ENCODE data around the gene PAIP2B.

Gene PAIP2B

GRCh38 chr2:71208756-71209155, 18.1 kb downstream of the PAIP2B start:
- no peak for ATAC-seq
- TF ChIP-seq ZFP30 (CRISPR knock-in tag; IDR thresholded peaks at IDR 0.05): no peak
- TF ChIP-seq RARB (CRISPR knock-in tag; IDR thresholded peaks at IDR 0.05): no peak
- no peak for TF ChIP-seq ZNF8 (CRISPR knock-in tag; IDR thresholded peaks at IDR 0.05)
- TF ChIP-seq TCF4 (CRISPR knock-in tag; IDR thresholded peaks at IDR 0.05; ENCODE audit: borderline replicate concordance): no peak
- TF ChIP-seq OSR1 (CRISPR knock-in tag; IDR thresholded peaks at IDR 0.05): no peak
- TF ChIP-seq BACH2 (CRISPR knock-in tag; IDR thresholded peaks at IDR 0.05; ENCODE audit: borderline replicate concordance): no peak
- no peak for TF ChIP-seq ARNTL (CRISPR knock-in tag; IDR thresholded peaks at IDR 0.05; ENCODE audit: borderline replicate concordance, low read depth)
- TF ChIP-seq ZNF565 (CRISPR knock-in tag; conservative IDR thresholded peaks at IDR 0.05; ENCODE audit: low read depth): no peak
- TF ChIP-seq ZNF70 (CRISPR knock-in tag; IDR thresholded peaks at IDR 0.05): no peak
- TF ChIP-seq, protein P1, sequence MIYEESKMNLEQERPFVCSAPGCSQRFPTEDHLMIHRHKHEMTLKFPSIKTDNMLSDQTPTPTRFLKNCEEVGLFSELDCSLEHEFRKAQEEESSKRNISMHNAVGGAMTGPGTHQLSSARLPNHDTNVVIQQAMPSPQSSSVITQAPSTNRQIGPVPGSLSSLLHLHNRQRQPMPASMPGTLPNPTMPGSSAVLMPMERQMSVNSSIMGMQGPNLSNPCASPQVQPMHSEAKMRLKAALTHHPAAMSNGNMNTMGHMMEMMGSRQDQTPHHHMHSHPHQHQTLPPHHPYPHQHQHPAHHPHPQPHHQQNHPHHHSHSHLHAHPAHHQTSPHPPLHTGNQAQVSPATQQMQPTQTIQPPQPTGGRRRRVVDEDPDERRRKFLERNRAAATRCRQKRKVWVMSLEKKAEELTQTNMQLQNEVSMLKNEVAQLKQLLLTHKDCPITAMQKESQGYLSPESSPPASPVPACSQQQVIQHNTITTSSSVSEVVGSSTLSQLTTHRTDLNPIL (CRISPR knock-in tag; IDR thresholded peaks at IDR 0.05; ENCODE audit: low read depth): no peak
- TF ChIP-seq ZC3H10 (CRISPR knock-in tag; IDR thresholded peaks at IDR 0.05): no peak
- TF ChIP-seq TSHZ2 (CRISPR knock-in tag; IDR thresholded peaks at IDR 0.05): no peak
- TF ChIP-seq, protein P2, sequence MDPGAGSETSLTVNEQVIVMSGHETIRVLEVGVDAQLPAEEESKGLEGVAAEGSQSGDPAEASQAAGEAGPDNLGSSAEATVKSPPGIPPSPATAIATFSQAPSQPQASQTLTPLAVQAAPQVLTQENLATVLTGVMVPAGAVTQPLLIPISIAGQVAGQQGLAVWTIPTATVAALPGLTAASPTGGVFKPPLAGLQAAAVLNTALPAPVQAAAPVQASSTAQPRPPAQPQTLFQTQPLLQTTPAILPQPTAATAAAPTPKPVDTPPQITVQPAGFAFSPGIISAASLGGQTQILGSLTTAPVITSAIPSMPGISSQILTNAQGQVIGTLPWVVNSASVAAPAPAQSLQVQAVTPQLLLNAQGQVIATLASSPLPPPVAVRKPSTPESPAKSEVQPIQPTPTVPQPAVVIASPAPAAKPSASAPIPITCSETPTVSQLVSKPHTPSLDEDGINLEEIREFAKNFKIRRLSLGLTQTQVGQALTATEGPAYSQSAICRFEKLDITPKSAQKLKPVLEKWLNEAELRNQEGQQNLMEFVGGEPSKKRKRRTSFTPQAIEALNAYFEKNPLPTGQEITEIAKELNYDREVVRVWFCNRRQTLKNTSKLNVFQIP (CRISPR knock-in tag; IDR thresholded peaks at IDR 0.05; ENCODE audit: borderline replicate concordance, low read depth): no peak
- no peak for TF ChIP-seq CSRNP3 (CRISPR knock-in tag; IDR thresholded peaks at IDR 0.05)
- TF ChIP-seq, protein P3, sequence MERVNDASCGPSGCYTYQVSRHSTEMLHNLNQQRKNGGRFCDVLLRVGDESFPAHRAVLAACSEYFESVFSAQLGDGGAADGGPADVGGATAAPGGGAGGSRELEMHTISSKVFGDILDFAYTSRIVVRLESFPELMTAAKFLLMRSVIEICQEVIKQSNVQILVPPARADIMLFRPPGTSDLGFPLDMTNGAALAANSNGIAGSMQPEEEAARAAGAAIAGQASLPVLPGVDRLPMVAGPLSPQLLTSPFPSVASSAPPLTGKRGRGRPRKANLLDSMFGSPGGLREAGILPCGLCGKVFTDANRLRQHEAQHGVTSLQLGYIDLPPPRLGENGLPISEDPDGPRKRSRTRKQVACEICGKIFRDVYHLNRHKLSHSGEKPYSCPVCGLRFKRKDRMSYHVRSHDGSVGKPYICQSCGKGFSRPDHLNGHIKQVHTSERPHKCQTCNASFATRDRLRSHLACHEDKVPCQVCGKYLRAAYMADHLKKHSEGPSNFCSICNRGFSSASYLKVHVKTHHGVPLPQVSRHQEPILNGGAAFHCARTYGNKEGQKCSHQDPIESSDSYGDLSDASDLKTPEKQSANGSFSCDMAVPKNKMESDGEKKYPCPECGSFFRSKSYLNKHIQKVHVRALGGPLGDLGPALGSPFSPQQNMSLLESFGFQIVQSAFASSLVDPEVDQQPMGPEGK (CRISPR knock-in tag; IDR thresholded peaks at IDR 0.05; ENCODE audit: borderline replicate concordance): no peak
- TF ChIP-seq PPARA (CRISPR knock-in tag; IDR thresholded peaks at IDR 0.05; ENCODE audit: borderline replicate concordance): no peak
- TF ChIP-seq ISL1 (CRISPR knock-in tag; IDR thresholded peaks at IDR 0.05): no peak
- no peak for TF ChIP-seq TOX (CRISPR knock-in tag; IDR thresholded peaks at IDR 0.05; ENCODE audit: borderline replicate concordance)
- TF ChIP-seq SNAI2 (CRISPR knock-in tag; IDR thresholded peaks at IDR 0.05): no peak
- TF ChIP-seq ZFP3 (CRISPR knock-in tag; IDR thresholded peaks at IDR 0.05): no peak

DNA sequence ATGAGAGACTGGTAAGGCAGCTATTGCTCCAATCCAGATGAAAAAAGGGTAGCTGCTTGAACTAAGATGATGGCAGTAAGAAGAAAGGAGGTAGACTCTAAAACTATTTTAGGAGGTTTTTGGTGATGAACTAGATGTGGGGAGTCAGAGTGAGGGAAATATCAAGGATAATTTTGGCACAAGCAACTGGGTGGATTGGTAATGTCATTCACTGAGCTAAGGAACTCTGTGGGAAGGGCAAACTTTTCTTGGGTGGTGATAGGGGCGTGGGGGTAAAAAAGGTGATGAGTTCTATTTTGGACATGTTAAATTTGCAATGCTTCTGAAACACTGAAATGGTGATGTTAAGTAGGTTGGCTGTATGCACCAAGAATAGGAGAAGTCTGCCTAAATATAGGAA, 19.3 kb downstream of the PAIP2B start:
- no peak for ATAC-seq
- TF ChIP-seq CSDC2 (CRISPR knock-in tag; IDR thresholded peaks at IDR 0.05): no peak
- TF ChIP-seq CSRNP3 (CRISPR knock-in tag; IDR thresholded peaks at IDR 0.05): no peak
- TF ChIP-seq, protein P3 (CRISPR knock-in tag; IDR thresholded peaks at IDR 0.05; ENCODE audit: borderline replicate concordance): no peak
- no peak for TF ChIP-seq ZNF565 (CRISPR knock-in tag; conservative IDR thresholded peaks at IDR 0.05; ENCODE audit: low read depth)
- no peak for TF ChIP-seq ZNF70 (CRISPR knock-in tag; IDR thresholded peaks at IDR 0.05)
- no peak for TF ChIP-seq ISL1 (CRISPR knock-in tag; IDR thresholded peaks at IDR 0.05)
- TF ChIP-seq OSR1 (CRISPR knock-in tag; IDR thresholded peaks at IDR 0.05): no peak
- no peak for TF ChIP-seq GLIS3 (CRISPR knock-in tag; IDR thresholded peaks at IDR 0.05)
- no peak for TF ChIP-seq ZFP3 (CRISPR knock-in tag; IDR thresholded peaks at IDR 0.05)
- TF ChIP-seq TCF4 (CRISPR knock-in tag; IDR thresholded peaks at IDR 0.05; ENCODE audit: borderline replicate concordance): no peak
- TF ChIP-seq, protein P2 (CRISPR knock-in tag; IDR thresholded peaks at IDR 0.05; ENCODE audit: borderline replicate concordance, low read depth): no peak
- no peak for TF ChIP-seq ESRRG (CRISPR knock-in tag; IDR thresholded peaks at IDR 0.05)
- TF ChIP-seq ZC3H10 (CRISPR knock-in tag; IDR thresholded peaks at IDR 0.05): no peak
- TF ChIP-seq SNAI2 (CRISPR knock-in tag; IDR thresholded peaks at IDR 0.05): no peak

All from SK-N-SH treated with all-trans-retinoic acid at 6 μM for 48 hours (cell line).